ENCODE data around the gene SAMD4B.

DNA sequence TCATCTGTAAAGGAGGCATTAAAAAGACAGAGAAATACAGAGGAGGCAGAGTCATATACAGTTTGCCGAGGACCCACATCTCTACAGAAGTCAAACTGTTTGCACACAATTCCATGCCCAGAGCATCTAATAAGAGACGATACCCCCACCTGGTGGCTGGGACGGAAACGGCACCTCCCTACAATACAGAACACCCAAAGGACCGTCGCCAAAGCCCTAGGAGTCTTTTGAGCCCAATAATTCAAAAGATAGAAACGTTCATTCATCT, 69.5 kb downstream of the SAMD4B start:
- TF ChIP-seq, protein P1, sequence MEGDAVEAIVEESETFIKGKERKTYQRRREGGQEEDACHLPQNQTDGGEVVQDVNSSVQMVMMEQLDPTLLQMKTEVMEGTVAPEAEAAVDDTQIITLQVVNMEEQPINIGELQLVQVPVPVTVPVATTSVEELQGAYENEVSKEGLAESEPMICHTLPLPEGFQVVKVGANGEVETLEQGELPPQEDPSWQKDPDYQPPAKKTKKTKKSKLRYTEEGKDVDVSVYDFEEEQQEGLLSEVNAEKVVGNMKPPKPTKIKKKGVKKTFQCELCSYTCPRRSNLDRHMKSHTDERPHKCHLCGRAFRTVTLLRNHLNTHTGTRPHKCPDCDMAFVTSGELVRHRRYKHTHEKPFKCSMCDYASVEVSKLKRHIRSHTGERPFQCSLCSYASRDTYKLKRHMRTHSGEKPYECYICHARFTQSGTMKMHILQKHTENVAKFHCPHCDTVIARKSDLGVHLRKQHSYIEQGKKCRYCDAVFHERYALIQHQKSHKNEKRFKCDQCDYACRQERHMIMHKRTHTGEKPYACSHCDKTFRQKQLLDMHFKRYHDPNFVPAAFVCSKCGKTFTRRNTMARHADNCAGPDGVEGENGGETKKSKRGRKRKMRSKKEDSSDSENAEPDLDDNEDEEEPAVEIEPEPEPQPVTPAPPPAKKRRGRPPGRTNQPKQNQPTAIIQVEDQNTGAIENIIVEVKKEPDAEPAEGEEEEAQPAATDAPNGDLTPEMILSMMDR (conservative IDR thresholded peaks at IDR 0.05; ENCODE audit: low read depth, low read length): peak; percentile 91
- TF ChIP-seq EZH2phosphoT487 (IDR thresholded peaks at IDR 0.05; ENCODE audit: borderline replicate concordance, low read length): no peak

All from PC-3 (cell line).